Lung microvascular endothelial cell (primary cell): Measurements from ENCODE around the gene MAML2. TPM values are rescaled to one million over a fixed set of nuclear protein-coding genes. Genes with fewer than 3 reads are reported as not detected.

ENCODE experiments used
- DNase-seq, 2 donors: peaks; one replicate each; pipeline versions ENCODE4 v3.0.0 to v3.0.0-alpha.2; 2010; ENCODE audit warnings: low read depth in 2 of 2
- total RNA-seq: library from RNA; depleted of rRNA; stranded (reverse); fragments of >200 nt; gene quantifications from 2 replicates; pipeline ENCODE4 v1.2.1, GENCODE V29; 2014

MAML2 gene
- total RNA-seq, 1 donor from 2014 or later = 5.2 TPM

DNA sequence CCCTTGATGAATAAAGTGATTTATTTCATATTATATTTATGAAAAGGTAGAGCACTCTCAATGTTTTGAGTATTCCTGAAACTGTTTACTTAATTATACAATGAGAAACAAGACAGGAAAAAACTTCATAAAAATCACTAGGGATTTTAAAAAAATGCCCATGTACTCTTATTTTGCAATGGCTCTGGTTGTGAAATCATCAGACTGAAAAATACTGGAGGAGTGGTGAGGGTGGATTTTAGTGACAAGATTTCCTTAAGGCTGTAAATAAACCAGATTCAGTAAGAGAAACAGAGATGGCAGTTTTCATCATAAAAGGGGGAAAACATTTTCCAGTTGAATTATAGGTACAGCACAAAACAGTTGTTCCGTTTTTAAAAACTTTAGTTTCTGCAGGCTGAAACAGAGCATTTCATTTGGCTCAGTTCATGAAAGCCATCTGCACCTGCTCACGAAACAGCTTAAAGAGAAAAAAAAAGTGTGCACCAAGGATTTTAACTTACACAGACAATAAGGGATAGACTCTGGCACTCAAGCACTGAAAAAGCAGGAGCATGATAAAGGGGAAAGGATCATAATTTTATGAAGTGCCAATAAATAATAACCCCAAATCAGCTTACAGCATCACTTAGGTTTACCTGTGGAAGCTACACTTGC lies 100.7 kb downstream of the MAML2 start:
- DNase-seq = no peak

- no peak for DNase-seq
These were observed 101.6 kb downstream of the MAML2 start for GRCh38 chr11:96241331-96241841.

GRCh38 chr11:96238563-96239135 lies 104.3 kb downstream of the MAML2 start:
- DNase-seq = no peak

DNA sequence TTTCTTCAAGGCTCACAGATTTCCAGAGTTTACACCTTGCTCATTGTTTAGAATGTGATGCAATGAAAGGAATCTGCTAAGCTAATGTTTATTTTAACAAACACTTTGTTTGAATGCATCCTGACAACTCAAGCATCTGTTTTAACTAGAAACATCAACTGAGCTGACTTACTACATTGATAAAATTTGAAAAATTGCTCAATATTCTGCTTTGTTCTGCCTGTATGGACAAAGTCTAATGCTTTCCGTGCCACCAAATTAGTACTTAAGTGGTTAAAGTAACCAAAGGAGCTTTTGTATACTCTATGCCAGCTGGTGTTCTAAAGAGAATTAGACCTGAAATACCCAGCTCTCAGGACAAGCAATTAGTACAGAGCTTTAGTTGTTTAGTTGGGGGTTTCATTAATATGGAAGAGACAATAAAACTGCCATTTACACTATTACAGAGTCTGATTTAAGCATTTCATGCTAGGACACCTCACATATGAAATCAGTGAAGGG lies 105.2 kb downstream of the MAML2 start:
- no peak for DNase-seq

- no peak for DNase-seq
These were observed 107.2 kb downstream of the MAML2 start for GRCh38 chr11:96235751-96236150.

- no peak for DNase-seq
These were observed 108.0 kb downstream of the MAML2 start for GRCh38 chr11:96234866-96235441.

GRCh38 chr11:96232132-96232531 lies 110.9 kb downstream of the MAML2 start:
- DNase-seq = no peak

- peak; percentile 82 to 93 for DNase-seq
These were observed 112.3 kb downstream of the MAML2 start for GRCh38 chr11:96230686-96231085.

- no peak for DNase-seq
These were observed 113.5 kb downstream of the MAML2 start for GRCh38 chr11:96229354-96229977.

DNA sequence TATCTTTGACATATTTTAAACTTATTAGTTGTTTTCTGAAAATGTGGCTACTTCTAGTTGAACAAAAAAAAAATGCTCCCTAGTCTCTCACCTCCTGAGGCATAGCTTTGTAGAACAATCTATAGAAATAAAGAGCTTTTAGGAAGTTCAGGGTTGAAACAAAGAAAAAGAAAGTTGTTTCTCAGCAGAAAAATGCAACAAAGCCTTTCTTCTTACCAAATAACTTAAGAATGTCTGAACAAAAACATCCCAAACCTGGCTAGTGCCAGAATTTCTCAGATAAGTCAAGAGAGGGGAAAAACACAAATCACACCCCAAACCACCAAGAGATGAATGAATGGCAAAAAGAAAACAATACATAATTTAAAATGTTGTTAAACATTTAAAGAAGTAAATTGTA lies 114.1 kb downstream of the MAML2 start:
- peak in 1 of 2 donors; percentile 61 for DNase-seq

GRCh38 chr11:96228473-96228891 lies 114.5 kb downstream of the MAML2 start:
- DNase-seq = peak; percentile 83 to 94

- DNase-seq = peak in 1 of 2 donors; percentile 17
These were observed 115.8 kb downstream of the MAML2 start for GRCh38 chr11:96227244-96227643.

DNA sequence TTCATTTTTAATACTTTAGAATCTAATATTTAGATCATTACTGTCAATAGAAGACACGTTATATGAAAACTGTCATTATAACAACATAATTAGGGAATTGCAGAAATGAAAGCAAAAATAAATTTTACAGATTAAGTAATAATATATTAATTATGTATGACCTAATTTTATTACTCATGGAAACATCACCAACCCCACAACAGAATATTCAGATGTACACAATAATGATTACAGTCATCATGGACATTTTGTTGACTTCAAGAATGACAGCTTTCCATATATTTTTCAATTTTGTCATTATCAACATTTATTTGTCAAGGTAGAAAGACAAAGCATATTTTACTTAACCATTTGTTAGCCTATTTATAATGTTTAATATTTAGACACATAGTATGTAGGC lies 119.9 kb downstream of the MAML2 start:
- DNase-seq = no peak

- DNase-seq = peak in 1 of 2 donors; percentile 72
These were observed 120.9 kb downstream of the MAML2 start for GRCh38 chr11:96222102-96222501.

- peak in 1 of 2 donors; percentile 52 for DNase-seq
These were observed 121.5 kb downstream of the MAML2 start for GRCh38 chr11:96221244-96222070.

DNA sequence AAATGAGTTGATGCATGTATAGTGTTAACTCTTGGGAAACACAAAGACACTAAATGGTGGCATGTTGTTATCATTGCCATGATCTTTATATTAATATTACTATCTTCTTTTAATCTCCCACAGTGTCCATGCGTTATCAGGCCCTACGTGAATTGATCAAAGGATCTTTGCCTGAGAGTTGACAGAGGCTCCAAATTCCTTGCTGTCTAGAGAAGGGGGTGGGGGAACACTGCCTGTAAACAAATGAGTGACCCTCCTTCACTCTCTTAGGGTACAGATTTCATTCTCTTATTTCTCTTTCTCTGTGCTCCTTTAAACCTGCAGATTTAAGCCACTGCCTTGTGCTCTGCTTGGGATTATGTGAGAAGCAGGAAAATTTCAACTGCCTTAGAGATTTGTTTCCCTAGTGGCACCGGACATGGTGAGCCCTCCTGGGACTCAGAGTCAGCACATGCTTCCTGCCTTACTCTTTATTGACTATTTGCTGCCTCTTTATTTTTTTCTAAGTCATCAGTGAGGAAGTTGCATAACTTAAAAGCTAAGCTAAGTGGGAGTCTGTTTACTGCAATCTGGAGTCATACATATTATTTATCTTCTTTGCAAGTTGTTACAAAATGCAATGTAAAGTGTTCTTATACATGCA lies 122.9 kb downstream of the MAML2 start:
- DNase-seq = peak in 1 of 2 donors; percentile 61

DNA sequence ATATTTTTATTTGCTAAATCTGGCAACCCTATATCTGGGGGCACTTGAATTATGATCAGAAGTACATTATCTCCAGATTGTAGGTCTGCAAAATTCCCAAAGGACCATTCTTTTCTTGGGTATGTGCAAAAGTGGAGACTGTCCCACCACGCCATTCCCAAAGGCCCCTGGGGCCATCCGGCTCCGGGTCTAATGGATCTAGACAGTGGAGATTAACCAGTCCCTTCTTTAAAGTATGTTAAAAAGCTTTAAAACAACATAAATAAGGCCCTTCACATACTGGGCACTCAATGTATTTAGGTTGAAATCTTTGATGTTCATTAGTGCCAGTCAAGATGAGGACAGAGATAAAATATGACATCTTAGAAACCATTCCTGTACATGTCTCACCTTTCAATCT lies 124.1 kb downstream of the MAML2 start:
- no peak for DNase-seq

DNA sequence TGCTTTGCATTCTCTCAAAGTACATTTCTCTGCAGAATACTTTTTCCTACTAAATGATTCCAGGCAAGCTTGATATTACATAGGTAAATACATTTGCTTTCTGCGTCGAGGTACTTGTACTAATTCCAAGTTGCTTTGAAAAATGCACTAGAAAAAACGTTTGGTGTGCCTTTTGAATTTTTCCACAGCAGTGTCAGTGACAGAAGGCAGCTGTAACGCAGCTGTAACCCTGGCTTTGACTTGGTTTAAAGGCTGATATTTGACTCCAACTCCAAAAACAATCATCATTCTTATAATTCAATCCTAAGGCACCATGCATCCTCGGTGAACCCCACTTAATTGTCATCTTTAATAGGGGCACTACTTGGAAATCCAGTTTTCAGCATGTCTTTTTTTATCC lies 125.0 kb downstream of the MAML2 start:
- no peak for DNase-seq

DNA sequence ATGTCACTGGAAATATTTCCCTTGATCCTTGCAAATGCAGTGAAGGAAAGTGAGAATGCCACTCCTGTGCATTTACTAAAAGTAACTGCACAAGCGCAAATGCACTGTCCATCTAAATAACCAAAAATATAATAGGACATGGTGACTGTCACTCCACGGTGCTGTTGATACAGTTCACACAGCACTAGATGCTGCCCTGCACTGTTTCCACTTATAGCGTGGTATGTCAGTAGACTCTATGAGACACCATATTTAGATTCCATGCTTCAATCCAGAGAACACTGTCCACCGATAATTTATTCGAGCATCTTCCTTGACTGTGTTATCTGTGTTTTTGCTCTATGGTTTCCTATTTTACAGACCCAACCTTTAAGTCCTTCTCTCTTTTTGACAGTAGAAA lies 125.8 kb downstream of the MAML2 start:
- DNase-seq = no peak

DNA sequence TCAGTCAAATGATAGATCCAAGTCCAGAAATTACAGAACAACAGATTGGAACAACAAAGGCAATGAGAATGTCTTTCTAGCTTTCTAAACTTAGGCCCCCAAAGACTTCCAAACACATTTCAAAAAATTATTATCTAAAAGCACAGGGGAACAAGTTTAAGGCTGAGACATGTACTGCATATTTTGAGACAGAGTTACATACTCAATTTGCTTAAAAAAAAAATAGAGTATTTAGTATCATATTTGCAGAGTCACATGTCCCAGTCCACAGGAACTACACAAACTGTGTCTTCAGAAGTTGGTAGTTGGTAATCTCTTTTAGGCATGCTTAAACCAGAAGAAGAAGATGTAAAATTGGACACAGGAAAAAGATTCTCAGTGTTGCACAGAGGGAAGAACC lies 127.2 kb downstream of the MAML2 start:
- DNase-seq = no peak
